Medulla oblongata (tissue), 1 donor: ENCODE data around the gene TCFL5.
A peak's percentile ranks its signal among the peaks of the same experiment; 100 is the strongest.

Experiments used
- DNase-seq: peaks from one replicate; pipeline ENCODE4 v3.0.0-alpha.2; 2015; ENCODE audit errors: extremely low spot score

Gene TCFL5

GRCh38 chr20:62861726-62862336 is at the start of gene TCFL5:
Gene TCFL5 (minus strand): TSS chr20:62861822. CDS start chr20:62861670, 152 bp downstream.
- DNase-seq = peak; percentile 84

DNA sequence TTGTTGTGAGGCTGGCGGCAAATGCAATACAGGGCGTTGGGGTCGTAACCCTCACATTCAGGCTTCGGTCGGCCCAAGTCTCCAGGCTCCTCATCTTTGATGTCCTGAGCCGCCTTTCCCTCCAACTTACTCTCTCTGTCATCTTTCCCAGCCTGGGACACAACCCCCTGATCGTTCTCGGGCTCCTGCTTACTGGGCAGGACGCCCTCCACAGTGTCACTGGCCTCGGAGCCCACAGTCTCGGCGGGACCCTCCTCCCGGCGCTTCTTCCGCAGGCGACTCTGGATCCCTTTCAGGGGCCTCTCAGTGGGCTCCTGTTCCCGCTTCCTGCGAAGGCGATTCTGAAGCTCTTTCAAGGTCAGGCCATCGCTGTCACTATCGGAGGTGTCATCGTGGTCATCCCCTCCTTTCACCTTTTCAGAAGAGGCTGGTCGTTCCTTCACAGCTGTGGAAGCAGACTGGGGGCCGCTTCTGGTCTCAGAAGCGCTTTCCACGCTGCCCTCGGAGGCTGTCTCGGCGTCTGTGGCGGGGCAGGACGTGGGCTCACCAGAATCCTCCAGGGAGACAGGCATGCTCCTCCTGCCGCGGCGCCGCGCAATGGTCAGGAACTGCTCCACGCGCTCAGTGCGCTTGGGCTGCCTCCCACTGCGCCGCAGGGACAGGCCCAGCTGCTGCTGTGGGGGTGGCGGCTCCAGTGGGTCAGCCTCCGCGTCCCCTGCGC is 49.3 kb upstream of the TCFL5 start:
- no peak for DNase-seq

GRCh38 chr20:62910217-62910766 is 48.7 kb upstream of the TCFL5 start:
- no peak for DNase-seq

DNA sequence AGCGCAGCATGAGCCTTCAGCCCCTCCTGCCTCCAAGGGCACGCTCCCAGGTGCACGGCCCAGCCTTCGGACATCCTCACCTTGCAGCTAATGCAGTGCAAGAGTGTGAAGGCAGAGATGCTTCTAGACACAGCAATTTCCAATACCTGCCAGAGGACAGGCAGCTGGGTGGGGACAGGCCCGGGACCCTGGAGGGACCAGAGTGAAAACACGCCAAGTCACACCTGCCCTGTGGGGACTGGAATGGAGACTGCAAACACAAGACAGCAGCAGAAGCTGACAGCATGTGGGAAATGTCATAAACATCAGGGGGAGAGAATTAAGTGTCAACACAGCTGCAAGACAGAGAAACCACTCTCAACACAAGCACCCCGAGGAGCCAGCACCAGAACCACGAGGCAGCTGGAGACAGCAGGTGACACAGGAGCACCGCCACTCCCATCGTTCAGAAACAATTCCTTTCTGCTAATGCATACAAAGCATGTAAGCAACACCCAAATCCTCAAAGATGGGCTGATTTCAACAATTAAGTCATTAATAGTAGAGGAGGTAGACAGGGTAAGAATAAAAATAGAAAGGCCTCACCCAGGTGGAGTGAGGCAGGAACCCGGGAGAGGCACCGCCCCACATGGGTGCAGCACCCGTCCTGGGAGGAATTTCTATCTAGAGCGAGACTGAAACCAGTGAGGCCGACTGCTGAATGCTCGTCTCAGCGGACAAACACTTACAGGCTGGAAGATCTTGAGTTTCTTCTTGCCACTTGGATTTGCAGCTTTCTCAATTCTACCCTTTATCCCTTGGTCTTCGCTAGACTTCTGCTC is 47.6 kb upstream of the TCFL5 start:
- no peak for DNase-seq

- DNase-seq = no peak
Observed at GRCh38 chr20:62907384-62908317, 46.0 kb upstream of the TCFL5 start.

- no peak for DNase-seq
Observed at GRCh38 chr20:62906647-62907375, 45.2 kb upstream of the TCFL5 start.

DNA sequence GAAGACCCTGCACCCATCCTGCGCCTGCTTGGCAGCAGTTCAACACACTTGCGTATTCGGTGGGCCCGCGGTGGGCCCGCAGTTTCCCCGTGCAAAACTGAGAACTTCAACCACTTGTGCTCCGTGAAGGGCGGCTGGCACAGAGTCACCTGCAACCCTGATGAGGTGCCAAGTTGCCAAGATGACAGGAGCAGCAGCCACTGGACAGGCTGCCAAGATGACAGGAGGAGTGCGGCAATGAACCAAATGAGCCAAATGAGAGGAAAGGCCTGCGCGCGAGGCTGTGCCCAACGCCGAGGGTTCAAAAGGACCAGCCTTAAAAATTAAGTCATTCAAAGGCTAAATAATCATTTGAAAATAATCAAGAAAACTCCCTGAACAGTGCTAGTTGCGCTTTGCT is 44.6 kb upstream of the TCFL5 start:
- peak; percentile 49 for DNase-seq

- no peak for DNase-seq
Observed at GRCh38 chr20:62905536-62906117, 44.0 kb upstream of the TCFL5 start.

DNA sequence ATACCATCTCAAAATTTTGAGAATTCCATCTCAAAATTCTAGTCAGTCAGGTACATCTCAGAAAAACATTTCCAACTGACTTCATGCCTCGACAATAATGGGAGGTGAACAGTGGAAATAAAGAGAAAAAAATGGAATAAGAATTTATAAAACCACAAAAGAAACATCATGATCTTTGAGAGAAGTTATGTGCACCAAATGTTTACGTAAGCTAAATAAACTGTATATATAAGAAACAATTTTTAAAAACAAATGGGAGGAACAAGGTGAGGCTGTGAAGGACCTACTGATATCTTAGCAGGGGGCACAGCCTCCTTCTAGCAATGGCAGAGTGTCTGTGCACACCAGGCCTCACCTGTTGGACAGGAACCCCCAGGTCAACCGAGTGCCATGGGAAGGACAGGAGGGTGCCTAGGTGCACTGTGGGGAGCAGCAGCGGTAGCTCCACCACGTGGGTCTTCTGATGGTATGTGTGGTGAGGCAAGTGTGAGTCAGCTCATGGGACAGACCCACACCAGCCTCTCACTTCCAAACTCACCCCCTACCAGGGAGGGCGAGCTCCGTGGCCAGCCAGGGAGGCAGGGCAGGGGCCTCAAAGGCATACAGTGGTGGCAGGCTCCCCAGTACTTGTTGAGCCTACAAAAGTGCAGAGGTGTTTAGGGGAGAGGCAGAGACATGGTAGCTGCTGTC is 41.4 kb upstream of the TCFL5 start:
- no peak for DNase-seq

GRCh38 chr20:62901891-62902290 is 40.3 kb upstream of the TCFL5 start:
- no peak for DNase-seq

- no peak for DNase-seq
Observed at GRCh38 chr20:62900692-62901584, 39.3 kb upstream of the TCFL5 start.

GRCh38 chr20:62900052-62900691 is 38.5 kb upstream of the TCFL5 start:
- DNase-seq = peak; percentile 82

- DNase-seq = no peak
Observed at GRCh38 chr20:62899633-62900051, 38.0 kb upstream of the TCFL5 start.

- DNase-seq = no peak
Observed at GRCh38 chr20:62898970-62899632, 37.5 kb upstream of the TCFL5 start.

DNA sequence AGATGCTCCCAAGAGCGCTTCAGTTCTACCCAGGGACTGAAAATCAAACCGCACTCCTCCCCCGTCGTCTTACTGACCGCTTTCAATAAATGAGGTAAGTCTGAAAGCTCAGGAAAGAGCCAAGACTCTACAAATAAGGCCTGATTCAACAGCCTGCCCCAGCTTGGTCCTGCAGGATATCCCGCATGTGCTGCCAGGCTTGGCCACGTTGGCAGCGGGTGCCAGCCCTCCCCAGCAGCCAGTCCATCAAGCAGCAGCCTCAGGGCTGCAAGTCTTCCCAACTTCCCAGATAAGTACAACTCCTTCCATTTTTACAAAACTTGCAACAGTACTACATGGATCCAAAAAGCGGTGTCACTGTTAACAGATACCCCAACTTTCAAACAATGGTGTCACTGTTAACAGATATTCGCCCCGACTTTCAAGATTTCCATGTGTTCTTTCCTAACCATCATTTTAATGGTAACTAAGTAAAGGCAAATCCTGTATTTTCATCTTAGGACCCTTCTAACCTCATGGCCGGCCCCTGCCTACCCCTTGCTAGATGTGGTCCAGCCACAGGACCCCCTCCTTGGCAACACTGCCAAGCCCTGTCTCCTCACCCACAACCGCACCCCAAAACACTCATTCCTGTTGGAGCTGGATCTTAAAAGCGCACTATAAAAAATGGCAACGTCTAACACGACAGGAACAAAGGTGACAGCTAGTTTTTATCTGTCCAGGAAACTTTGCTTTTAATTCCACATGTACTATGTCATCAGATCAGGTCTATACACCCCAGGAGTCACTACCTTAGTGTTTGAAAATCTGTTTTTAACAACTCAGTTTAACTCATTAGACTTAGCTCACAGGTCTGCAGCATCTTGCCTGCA is 36.7 kb upstream of the TCFL5 start:
- no peak for DNase-seq

DNA sequence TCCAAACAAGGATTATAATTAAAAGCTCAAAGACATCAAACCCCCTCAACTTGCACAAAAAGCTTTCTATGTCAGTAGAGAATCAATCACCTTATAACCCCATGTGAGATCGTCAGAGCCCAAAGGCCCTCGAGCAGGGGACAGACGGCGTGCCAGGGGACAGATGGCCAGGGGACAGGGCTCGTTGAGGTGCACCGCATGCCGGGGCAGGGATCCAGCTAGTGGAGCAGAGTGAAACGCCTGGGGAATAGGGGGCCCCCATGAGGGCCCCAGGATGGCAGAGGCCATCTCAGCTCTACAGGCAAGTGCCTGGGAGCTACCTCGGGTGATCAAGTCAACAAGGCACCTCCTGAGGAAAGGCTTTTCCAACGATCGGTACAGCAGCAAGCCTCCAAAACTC is 36.0 kb upstream of the TCFL5 start:
- DNase-seq = no peak
